GM19397 (cell line): Measurements from ENCODE around the gene ORC5.
"Not testable (repeated sequence)": the region's sequence is repeated elsewhere in the genome, so short reads cannot be mapped to it uniquely, and the experiment has no call there.

Source experiments
- ATAC-seq: cut with Tn5 transposase; IDR thresholded peaks from one replicate; pipeline ENCODE4 v1.9.1; 2021; ENCODE audit warnings: mild to moderate bottlenecking, moderate library complexity; ENCODE audit not compliant: unreplicated experiment

The ORC5 gene

DNA sequence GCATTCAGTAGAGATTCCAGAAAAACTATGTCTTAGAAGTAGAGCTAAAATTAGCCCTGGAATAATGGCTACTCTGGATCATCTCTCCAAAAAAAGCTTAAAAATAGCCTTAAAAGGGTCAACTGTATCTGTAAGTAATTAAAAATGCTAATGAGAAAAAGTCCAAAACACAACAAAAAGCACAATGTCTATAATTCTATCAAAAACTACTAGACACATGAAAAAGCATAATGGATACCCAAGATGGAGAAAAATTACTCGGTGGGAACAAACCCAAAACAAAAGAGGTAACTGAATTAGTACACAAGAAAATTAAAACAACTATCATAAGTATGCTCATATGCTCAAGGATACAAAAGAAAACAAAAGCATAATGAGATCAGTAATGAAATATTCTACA lies 15.4 kb downstream of the ORC5 start:
- ATAC-seq = no peak

DNA sequence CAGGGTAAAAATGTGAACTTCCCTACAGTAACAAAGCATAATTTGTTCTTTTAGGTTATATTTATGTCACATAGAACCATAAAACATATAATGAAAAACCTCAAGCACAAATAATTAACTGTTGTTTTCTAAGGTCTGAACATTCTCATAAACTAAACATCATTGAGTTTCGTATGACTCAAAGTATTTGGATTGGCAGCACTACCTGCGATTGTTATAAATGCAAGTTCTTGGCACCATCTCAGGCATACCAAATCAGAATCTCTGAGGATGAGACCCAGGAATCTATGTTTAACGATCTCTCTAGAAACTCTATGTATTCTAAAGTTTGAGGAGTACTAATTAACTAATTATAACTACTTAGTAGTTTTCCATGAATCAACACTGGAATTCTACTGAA lies 22.5 kb downstream of the ORC5 start:
- ATAC-seq = no peak

DNA sequence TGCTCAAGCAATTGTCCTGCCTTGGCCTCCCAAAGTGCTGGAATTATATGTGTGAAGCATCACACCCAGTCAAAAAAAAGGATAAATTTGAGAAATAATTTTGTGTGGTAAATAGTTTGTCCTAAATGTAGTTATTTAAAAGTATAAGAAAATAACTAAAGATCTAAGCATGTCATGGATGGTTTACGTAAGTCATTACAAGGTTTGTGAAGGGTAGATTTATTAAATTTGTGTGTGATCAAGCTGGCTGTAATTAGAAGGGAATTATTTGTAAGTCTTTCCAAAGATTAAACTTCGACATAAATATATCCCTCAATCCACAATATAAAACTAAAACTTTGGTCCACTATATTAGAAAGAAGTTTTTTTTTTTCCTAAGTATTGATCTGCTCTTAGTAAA lies 28.6 kb downstream of the ORC5 start:
- no peak for ATAC-seq

DNA sequence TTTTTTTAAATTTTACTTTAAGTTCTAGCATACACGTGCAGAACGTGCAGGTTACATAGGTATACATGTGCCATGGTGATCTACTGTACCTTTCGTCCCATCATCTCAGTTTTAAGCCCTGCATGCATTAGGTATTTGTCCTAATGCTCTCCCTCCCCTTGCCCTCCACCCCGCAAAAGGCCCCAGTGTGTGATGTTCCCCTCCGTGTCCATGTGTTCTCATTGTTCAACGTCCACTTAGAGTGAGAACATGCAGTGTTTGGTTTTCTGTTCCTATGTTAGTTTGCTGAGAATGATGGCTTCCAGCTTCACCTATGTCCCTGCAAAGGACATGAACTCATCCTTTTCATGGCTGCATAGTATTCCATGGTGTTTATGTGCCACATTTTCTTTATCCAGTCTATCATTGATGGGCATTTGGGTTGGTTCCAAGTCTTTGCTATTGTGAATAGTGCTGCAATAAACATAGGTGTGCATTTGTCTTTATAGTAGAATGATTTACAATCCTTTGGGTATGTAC lies 30.2 kb downstream of the ORC5 start:
- ATAC-seq = not testable (repeated sequence)

DNA sequence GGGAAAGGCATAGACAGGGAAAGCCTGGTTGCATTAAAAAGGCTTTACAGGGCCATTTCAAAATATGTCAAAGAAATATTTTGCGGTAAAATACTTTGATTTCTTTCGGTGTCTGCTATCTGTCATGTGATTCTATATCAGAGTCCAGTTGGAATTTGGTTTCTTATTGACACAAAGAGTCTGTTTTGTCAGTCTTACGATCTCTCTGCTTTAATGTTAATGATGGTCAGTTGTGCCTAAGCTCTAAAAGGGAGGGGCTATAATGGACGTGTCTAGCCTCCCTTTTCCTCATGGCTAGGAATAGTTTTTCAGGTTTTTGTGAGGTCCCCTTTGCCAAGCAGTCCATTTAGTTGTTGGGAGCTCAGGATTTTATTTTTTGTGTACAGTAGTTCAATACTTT lies 31.5 kb downstream of the ORC5 start:
- no peak for ATAC-seq

DNA sequence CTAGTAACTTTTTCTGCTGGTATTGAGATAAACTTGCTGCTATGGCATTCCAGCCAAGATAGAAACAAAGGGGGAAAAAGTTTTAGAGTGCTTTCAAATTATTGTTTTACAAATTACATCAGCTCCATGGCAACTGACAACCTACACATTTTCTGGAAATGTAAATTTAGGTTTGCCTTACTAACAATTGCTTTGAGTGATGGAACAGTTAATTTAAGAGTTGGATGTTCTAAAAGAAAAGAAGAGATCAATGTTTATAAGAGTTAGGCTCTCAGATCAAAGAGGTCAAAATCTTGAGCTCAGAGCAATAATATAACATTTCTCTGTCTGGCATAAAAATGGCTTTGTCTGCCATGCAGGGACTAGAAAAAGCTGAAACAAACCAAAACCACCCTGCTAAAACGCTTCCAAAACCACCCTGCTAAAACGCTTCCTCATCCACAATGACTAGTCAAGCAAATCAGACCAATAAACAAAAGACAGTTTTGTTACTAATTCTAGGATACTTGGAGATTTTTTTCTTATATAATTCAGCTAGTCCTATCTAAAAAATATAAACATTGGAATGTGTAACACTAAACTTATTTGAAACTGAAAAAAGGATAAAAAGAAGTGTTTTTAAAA lies 32.3 kb downstream of the ORC5 start:
- no peak for ATAC-seq

DNA sequence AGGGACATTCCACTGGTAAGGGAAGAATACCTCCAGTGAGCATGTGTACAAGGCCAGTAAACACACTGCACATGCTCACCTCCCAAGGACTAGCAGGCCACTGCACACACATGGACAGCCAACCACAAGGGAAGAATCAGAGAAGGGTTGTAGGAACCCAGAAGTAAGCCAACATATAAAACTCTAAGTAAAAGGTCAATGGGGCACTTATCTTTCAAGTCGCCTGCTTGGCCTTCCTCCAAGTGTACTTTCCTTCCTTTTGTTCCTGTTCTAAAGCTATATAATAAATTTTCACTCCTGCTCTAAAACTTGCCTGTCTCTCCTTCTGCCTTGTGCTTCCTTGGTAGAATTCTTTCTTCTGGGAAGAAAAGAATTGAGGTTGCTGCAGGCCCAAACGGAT lies 33.0 kb downstream of the ORC5 start:
- no peak for ATAC-seq

DNA sequence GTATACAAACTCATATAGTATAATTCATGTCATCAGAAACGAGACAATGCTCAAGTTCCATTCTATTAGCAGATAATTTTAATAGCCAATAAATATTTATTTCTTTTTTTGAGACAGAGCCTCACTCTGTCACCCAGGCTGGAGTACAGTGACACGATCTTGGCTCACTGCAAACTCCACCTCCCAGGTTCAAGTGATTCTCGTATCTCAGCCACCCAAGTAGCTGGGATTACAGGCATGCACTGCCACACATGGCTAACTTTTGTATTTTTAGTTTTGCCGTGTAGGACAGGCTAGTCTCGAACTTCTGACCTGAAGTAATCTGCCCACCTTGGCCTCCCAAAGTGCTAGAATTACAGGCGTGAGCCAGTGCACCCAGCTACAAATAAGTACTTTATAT lies 45.7 kb downstream of the ORC5 start:
- ATAC-seq = no peak

DNA sequence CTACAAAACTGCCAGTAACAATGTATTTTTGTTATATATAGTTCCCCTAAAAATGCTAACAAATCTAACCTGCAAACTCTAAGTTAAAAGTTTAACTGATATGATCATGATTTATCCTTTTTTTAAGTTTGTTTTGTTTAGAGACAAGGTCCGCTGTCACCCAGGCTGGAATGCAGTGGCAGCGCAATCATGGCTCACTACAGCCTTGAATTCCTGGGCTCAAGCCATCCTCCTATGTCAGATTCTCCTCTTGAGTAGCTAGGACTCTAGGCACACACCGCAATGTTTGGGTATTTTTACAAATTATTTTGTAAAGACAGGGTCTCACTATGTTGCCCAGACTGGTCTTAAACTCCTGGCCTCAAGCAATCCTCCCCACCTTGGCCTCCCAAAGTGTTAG lies 46.6 kb downstream of the ORC5 start:
- ATAC-seq = no peak

DNA sequence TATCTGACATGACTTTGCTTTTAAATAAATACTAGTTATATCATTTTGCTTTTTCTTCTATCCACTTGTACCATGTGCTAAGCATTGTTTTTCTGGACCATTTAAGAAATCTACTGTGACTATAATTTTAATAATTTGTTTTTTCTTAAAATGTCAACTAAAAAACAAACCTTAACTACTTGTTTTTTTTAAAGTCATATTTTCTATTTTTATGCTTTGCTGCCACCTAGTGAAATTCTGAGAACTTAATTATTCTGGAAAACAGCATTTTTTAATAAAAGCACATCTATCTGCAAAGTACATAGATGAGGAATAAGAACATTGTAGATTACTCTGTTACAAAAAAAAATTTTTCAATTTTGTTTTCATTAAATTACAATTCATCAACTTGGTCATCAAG lies 47.4 kb downstream of the ORC5 start:
- ATAC-seq = no peak

DNA sequence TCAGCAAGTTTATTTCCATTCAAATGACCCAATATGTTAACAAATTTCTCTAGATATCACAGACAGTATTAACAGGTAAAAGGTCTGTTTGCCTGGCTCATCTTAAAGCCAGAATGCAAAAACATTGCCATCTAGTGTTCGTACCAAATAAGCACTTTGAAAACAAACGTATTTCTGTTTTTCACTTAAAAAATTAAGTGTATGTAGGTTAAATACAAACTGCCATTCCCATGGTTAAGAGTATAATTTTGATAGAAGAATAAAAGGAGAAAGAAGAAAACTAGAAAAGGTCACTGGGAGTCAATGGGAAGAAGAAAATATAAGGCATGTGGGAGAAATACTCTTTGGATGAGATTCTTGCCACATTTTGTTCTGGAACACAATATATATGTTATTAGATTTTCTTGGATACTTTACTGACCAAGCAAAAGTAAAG lies 51.0 kb downstream of the ORC5 start:
- no peak for ATAC-seq

DNA sequence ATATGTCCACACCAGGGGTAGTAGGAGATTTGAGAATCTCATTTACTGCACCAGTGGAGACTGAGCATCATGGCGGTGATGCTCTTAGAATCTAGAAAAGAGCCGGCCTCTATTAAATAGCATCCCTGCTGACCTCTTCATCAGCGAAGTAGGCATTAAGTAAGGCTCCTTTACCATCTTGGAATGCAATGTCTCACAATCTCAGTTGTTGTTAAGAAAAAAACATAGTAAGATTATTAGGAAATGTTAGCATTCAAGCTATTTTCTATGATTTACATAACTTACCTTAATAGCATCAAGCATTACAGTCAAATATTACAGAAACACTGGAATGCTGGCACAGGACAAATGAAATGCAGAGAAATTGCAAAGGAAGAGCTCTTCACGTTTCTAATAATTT lies 54.5 kb downstream of the ORC5 start:
- ATAC-seq = no peak

DNA sequence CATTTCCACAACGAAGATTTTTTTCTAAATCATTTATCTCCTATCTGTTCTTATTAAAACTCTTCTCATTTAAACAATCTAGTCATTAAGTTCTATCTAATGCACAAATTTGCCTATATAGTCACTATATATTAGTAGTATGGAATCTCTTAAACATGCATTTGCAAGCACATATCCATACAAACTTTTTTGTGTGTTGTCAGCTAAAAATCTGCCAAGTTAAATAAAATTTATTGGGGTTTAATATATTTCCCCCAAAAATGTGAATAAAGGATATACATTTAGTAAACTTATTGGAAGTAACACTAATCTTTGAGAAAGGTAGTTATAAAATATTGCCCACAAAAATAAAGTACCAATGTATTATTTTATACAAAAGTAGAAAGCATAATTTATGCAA lies 55.3 kb downstream of the ORC5 start:
- no peak for ATAC-seq

DNA sequence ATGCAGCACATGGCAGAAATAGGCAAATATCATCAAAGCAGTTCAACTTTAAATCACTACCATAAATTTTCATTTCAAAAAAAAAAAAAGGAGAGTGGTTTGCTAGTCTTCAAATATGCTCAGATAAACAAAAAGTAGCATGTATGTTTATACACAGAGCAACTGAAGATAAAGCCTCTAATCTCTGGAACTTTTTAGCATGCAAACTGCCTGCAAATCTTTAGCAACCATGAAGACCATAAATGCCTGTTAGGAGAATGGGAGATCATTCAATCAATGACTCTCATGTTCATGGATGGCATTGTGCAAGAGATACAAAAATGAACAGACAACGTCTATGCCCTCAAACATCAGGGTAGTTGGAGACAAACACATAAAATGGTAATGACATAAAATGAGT lies 57.3 kb downstream of the ORC5 start:
- no peak for ATAC-seq

DNA sequence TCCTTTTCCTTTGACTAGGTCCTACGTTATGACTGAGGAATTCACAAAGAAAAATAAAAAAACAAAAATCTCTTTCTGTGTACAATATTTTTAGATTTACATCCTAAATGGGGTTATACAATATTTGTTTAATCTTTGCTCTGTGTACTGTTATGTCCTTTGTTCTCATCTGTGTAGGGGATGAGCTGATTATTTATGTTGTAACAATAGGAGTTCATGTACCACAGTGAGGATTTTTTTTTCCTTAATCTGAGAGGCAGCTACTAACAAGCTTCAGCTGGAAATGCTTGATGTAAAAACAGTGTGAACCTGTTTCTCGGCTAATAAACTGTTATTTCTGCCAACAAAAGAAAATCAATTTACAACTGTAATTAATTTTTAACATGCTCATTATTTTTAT lies 58.0 kb downstream of the ORC5 start:
- ATAC-seq = no peak

DNA sequence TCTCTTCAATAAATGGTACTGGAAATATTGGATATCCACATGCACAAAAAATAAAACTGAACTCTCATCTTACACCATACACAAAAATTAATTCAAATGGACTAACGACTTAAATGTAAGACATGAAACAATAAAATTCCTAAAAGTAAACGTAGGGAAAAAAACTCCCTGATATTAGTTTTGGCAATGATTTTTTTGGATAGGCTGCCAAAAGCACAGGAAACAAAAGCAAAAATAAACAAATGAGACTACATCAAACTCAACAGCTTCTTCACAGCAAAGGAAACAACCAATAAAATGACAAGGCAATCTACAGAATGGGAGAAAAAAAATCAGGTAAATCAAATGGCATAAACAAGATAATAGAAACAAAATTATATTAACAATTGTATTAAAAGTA lies 65.7 kb downstream of the ORC5 start:
- ATAC-seq = no peak

DNA sequence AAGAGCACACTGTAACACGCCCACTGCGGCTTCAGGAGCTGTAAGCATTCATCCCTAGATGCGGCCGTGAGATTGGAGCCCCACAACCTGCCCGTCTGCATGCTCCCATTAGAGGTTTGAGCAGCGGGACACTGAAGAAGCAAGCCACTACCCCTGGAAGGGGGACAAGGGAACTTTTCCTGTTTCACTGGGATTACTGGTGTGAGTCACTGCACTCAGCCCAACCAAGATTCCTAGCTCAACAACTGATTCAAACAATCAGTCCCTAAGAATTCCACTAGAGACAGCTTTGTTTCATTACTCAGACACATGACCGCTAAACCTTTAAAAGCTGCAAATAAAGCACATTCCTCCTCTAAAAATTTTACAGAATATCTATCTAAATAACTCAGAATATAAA lies 69.8 kb downstream of the ORC5 start:
- ATAC-seq = no peak

DNA sequence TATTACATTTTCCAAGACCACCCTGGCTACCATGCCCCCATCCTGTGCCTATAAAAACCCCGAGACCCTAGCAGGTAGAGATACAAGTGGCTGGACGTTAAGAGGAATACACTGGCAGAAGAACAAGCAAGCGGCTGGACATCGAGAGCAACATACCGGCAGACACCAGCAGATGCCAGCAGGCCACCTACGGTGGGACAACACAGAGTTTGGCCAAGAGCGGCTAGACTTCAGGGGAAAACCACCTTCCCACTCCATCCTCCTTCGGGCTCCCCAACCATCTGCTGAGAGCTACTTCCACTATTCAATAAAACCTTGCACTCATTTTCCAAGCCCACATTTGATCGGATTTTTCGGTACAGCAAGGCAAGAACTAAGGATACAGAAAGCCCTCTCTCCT lies 70.3 kb downstream of the ORC5 start:
- no peak for ATAC-seq

DNA sequence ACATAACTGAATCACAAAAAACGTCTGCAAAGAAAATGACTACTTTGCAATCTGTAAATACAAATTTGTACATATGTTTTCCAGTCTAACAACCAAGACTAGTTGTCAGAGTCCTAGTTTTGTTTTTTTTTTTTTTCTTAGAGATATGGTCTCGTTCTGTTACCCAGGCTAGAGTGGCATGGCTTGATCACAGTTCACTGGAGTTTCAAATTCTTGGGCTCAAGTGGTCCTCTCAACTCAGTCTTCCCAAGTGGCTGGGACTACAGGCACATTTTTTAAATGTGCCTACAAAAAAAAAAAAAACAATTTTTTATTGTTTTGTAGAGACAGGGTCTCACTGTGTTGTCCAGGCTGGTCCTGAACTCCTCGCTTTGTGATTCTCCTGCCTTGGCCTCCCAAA lies 70.8 kb downstream of the ORC5 start:
- ATAC-seq = no peak

DNA sequence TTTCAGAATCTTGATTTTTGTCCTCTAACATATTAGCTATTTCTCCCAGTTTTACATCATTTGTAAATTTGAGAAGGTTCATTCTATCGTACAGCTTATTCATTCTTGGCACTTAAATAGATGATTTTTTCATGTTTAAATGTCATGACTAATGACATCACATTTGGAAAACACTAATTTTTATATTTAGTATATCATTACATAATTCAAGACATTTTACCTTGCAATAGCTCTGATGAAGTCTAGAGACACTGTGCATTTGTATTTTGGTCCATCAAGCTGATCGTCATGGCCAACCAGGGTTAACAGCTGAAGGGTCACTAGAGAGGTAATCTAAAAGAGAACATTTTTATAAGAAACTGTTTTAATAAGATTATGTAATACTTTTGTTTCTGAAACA lies 71.3 kb downstream of the ORC5 start:
- ATAC-seq = no peak

DNA sequence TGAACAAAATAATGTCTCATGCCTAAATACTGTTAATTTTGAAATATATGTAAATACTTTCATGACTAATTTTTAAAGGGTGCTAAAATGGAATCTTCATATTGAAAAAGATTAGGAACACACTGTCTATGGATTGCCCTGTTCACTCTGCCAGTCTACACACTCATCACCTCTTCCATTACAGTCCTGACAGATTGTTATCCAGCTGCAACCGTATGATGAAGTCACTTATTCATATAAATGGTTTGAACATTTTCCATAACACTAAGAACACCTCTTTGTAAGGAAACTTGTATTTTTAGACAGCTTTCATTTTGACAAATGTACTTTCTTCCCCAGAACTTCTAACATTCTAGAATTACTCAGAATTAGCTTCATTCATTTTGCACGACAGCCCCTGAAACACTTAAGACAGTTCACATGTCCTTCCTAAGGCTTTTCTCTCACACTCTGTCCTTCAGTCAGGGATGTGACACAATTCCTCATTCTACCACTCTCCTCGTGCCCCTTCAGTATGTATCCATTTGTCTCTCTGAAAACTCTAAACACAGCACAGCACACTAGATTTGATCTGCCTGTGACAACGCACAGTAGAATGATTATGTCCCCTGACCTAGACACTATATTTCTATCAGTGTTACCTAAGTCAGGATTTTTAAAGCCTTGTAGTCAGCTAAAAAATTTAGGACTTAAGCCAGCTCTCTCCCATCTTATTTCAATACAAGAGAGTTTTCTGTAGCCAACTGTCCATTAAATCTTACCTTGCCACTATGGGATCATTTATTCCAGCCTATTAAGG lies 71.9 kb downstream of the ORC5 start:
- no peak for ATAC-seq

DNA sequence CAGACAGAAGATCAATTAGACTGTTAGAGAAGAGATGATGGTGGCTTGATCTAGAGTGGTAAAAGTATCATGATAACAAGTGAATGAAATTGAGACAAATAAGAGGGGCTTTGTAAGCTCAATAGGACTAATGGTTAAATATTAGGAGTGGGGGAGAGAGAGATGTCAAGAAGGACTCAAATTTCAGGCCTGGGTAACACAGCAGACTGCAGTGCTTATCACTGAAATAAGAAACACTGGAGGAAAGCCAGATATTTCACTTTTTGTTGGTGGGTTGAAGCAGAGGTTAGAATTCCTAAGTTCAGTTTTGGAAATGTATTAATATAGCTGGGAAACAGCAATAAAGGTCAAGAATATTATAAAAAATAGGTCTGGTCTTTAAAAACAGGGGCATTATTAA lies 74.6 kb downstream of the ORC5 start:
- no peak for ATAC-seq

DNA sequence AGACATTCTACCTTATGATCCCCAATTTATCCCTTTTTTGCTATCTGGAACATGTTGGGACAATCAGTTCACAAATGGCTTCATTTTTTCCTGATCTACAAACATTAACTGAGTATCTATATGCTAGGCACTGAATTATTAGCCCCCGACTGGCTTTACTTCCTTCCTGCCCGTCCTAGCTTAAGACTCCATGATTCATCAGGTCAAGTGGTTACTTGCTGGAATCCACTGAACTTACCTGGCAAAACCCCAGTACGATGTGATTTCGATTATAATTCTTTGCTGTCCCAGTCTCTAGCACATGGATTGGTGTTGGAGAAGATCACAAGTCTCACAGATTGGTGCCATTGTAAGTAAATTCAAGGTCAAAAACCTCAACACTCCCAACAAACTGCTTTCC lies 77.1 kb downstream of the ORC5 start:
- ATAC-seq = no peak
